Trophoblast cell (in vitro differentiated cells and primary cell): ENCODE data around the gene REV3L.

Source experiments
- DNase-seq, 2 donors: peaks; one replicate each; pipeline ENCODE4 v3.0.0-alpha.2; 2016
- H2AFZ ChIP-seq: 2 replicates; pipeline ENCODE4 v1.6.1; 2013; ENCODE audit warnings: low read length, moderate library complexity, mild to moderate bottlenecking; ENCODE audit not compliant: insufficient read depth, poor library complexity
- H2AK5ac ChIP-seq: 2 replicates; pipeline ENCODE4 v1.6.1; 2013; ENCODE audit warnings: mild to moderate bottlenecking, low read length
- H2BK120ac ChIP-seq: 2 replicates; pipeline ENCODE4 v1.6.1; 2013; ENCODE audit warnings: low read length, mild to moderate bottlenecking, moderate library complexity; ENCODE audit not compliant: insufficient read depth, poor library complexity
- H2BK12ac ChIP-seq: 2 replicates; pipeline ENCODE4 v1.6.1; 2013; ENCODE audit warnings: mild to moderate bottlenecking, low read length, moderate library complexity
- H2BK5ac ChIP-seq: 2 replicates; pipeline ENCODE4 v1.6.1; 2013; ENCODE audit warnings: low read length, low read depth, moderate library complexity, mild to moderate bottlenecking; ENCODE audit not compliant: poor library complexity
- H3K14ac ChIP-seq: 2 replicates; pipeline ENCODE4 v1.6.1; 2013; ENCODE audit warnings: mild to moderate bottlenecking, low read length
- H3K18ac ChIP-seq: 2 replicates; pipeline ENCODE4 v1.6.1; 2013; ENCODE audit warnings: mild to moderate bottlenecking, low read length
- H3K23ac ChIP-seq: 2 replicates; pipeline ENCODE4 v1.6.1; 2013; ENCODE audit warnings: low read length
- H3K27ac ChIP-seq: 2 replicates; pipeline ENCODE4 v1.5.1; 2013; ENCODE audit warnings: low read depth, mild to moderate bottlenecking, inconsistent platforms, low read length, moderate library complexity
- H3K27me3 ChIP-seq: 2 replicates; pipeline ENCODE4 v1.6.1; 2013; ENCODE audit warnings: inconsistent platforms, mild to moderate bottlenecking, low read length, moderate library complexity; ENCODE audit not compliant: insufficient read depth
- H3K36me3 ChIP-seq, 2 experiments: 1 replicate in 1 of 2; 2 replicates in 1 of 2; pipeline ENCODE4 v1.6.1; 2013; ENCODE audit warnings: low read length in 2 of 2, mild to moderate bottlenecking in 2 of 2, moderate library complexity in 1 of 2; ENCODE audit not compliant: insufficient read depth in 2 of 2, control insufficient read depth in 1 of 2
- H3K4ac ChIP-seq: 2 replicates; pipeline ENCODE4 v1.6.1; 2013; ENCODE audit warnings: low read depth, mild to moderate bottlenecking, low read length, moderate library complexity
- H3K4me1 ChIP-seq, 2 experiments: 1 replicate in 1 of 2; 2 replicates in 1 of 2; pipeline ENCODE4 v1.6.1; 2013; ENCODE audit warnings: low read length in 2 of 2, mild to moderate bottlenecking in 2 of 2, moderate library complexity in 1 of 2; ENCODE audit not compliant: insufficient read depth in 2 of 2, control insufficient read depth in 1 of 2
- H3K4me2 ChIP-seq: 2 replicates; pipeline ENCODE4 v1.6.1; 2013; ENCODE audit warnings: inconsistent platforms, mild to moderate bottlenecking, low read length, moderate library complexity
- H3K4me3 ChIP-seq: 2 replicates; pipeline ENCODE4 v1.5.1; 2013; ENCODE audit warnings: mild to moderate bottlenecking, low read depth, low read length, inconsistent platforms
- H3K79me1 ChIP-seq: one replicate; pipeline ENCODE4 v1.6.1; 2013; ENCODE audit warnings: low read length
- H3K79me2 ChIP-seq: 2 replicates; pipeline ENCODE4 v1.6.1; 2013; ENCODE audit warnings: low read length, mild to moderate bottlenecking; ENCODE audit not compliant: control insufficient read depth, insufficient read depth, poor library complexity
- H3K9ac ChIP-seq: 2 replicates; pipeline ENCODE4 v1.6.1; 2013; ENCODE audit warnings: mild to moderate bottlenecking, low read length
- H3K9me3 ChIP-seq: 2 replicates; pipeline ENCODE4 v1.6.1; 2013; ENCODE audit warnings: low read depth, mild to moderate bottlenecking, control low read depth, inconsistent platforms, low read length; ENCODE audit not compliant: insufficient read depth
- H4K12ac ChIP-seq: 2 replicates; pipeline ENCODE4 v1.6.1; 2013; ENCODE audit warnings: low read depth, mild to moderate bottlenecking, low read length, moderate library complexity
- H4K8ac ChIP-seq: 2 replicates; pipeline ENCODE4 v1.6.1; 2013; ENCODE audit warnings: low read depth, mild to moderate bottlenecking, low read length, moderate library complexity
- H4K91ac ChIP-seq: one replicate; pipeline ENCODE4 v1.6.1; 2013; ENCODE audit warnings: low read depth, mild to moderate bottlenecking, low read length, moderate library complexity
- WGBS: extraction: QIAGEN DNeasy Blood & Tissue Kit; methylation state at CpG from one replicate; pipeline ENCODE4 v1.1.7; 2013; ENCODE audit warnings: missing lambda C conversion rate; ENCODE audit not compliant: insufficient read length, insufficient coverage; ENCODE audit errors: extremely low coverage; 5-methylcytosine and 5-hydroxymethylcytosine counted together

The REV3L gene

DNA sequence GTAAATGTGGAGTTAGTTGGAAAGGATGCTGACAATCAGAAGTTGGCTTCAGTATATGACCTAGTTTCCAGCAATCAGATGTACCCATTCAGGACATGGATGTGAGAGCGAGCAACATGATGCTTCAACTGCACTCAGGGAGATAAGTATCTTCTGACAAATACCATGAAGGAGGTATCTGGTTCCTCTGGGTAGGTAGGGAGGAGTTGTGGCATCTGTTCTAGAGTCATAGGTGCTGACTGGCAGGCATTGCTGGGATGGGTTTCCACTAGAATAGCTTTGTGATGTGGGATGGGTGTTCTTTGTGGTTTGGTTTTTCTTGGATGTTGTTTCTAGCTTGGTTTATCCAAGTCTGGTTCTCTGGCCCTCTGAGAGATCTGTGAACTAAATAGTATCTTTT, 3.9 kb upstream of the REV3L start:
- peaks cover 17% of the 10 kb centered on the region for H3K79me2 ChIP-seq
- H3K4ac ChIP-seq: no peak overlapping the region
- no peak overlapping the region for H3K4me2 ChIP-seq
- no peak overlapping the region for H4K8ac ChIP-seq
- H3K27me3 ChIP-seq: no peaks in the 10 kb centered on the region
- no peaks in the 10 kb centered on the region for H3K9me3 ChIP-seq
- no peak overlapping the region for H3K18ac ChIP-seq
- peak in 1 of 2 donors; percentile 40 for DNase-seq
- H2BK120ac ChIP-seq: no peak overlapping the region
- no CpG with 5 or more reads among the region's 1 CpG for WGBS
- H2BK12ac ChIP-seq: no peak overlapping the region
- H4K12ac ChIP-seq: no peak overlapping the region
- no peak overlapping the region for H3K23ac ChIP-seq
- H3K4me1 ChIP-seq: no peaks in the 10 kb centered on the region
- no peaks in the 10 kb centered on the region for H3K36me3 ChIP-seq
- H4K91ac ChIP-seq: no peak overlapping the region
- peaks cover 24% of the 10 kb centered on the region for H3K79me1 ChIP-seq
- H2AFZ ChIP-seq: no peak overlapping the region
- no peak overlapping the region for H3K14ac ChIP-seq
- no peak overlapping the region for H3K4me3 ChIP-seq
- H2AK5ac ChIP-seq: no peak overlapping the region
- H3K9ac ChIP-seq: no peak overlapping the region
- H3K27ac ChIP-seq: no peak overlapping the region
- H2BK5ac ChIP-seq: no peak overlapping the region

- Histone ChIP-seq H3K27me3 (no peaks in the 10 kb centered on the region), H3K9me3 (no peaks in the 10 kb centered on the region), H3K4me1 (no peaks in the 10 kb centered on the region), H4K91ac (no peak overlapping the region), H3K4me3 (no peak overlapping the region), H3K14ac (no peak overlapping the region), H3K27ac (no peak overlapping the region), H3K4ac (no peak overlapping the region), H2BK5ac (no peak overlapping the region), H2BK12ac (no peak overlapping the region), H4K8ac (no peak overlapping the region), H3K9ac (no peak overlapping the region), H3K36me3 (no peaks in the 10 kb centered on the region), H3K79me1 (peaks cover 24% of the 10 kb centered on the region), H2AFZ (no peak overlapping the region), H4K12ac (no peak overlapping the region), H3K4me2 (no peak overlapping the region), H2AK5ac (no peak overlapping the region), H3K18ac (no peak overlapping the region), H3K23ac (no peak overlapping the region), H2BK120ac (no peak overlapping the region), H3K79me2 (peaks cover 18% of the 10 kb centered on the region)
- no peak for DNase-seq
- no CpG with 5 or more reads among the region's 2 CpGs for WGBS
These were observed 3.5 kb upstream of the REV3L start for GRCh38 chr6:111486475-111486874.

DNA sequence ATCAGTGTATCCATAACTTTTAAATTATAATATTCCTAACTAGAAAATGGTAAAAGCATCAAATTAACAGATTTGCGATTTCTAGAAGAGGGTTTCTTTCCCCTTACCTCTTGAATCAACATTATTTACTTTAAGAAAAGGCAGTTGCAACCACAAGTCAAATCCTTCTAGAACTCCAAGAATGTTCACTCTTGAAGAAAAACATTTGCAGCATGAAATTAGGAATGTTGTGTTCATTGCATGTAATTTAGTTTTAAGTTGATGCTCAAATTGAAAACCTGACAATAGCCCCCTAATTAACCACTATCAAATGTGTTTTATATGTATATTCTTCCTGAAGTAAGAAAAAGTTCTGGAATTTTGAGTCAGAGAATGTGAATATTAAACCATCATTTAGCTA, 2.3 kb upstream of the REV3L start:
- no peak overlapping the region for H4K8ac ChIP-seq
- H2AK5ac ChIP-seq: no peak overlapping the region
- H3K27ac ChIP-seq: no peak overlapping the region
- no peaks in the 10 kb centered on the region for H3K4me1 ChIP-seq
- peaks cover 24% of the 10 kb centered on the region for H3K79me1 ChIP-seq
- H2BK12ac ChIP-seq: no peak overlapping the region
- no CpG with 5 or more reads among the region's 1 CpG for WGBS
- H3K23ac ChIP-seq: no peak overlapping the region
- DNase-seq: no peak
- H2BK5ac ChIP-seq: no peak overlapping the region
- H3K79me2 ChIP-seq: peaks cover 18% of the 10 kb centered on the region
- H3K27me3 ChIP-seq: no peaks in the 10 kb centered on the region
- no peak overlapping the region for H3K4ac ChIP-seq
- no peak overlapping the region for H4K91ac ChIP-seq
- H3K36me3 ChIP-seq: no peaks in the 10 kb centered on the region
- H3K9me3 ChIP-seq: no peaks in the 10 kb centered on the region
- H3K14ac ChIP-seq: no peak overlapping the region
- H4K12ac ChIP-seq: no peak overlapping the region
- no peak overlapping the region for H3K4me2 ChIP-seq
- H3K9ac ChIP-seq: no peak overlapping the region
- no peak overlapping the region for H2AFZ ChIP-seq
- H3K4me3 ChIP-seq: no peak overlapping the region
- H2BK120ac ChIP-seq: no peak overlapping the region
- no peak overlapping the region for H3K18ac ChIP-seq

GRCh38 chr6:111484633-111484930, 1.6 kb upstream of the REV3L start:
- Histone ChIP-seq H2AFZ (no peak overlapping the region), H4K12ac (peak overlapping the region; percentile 9), H3K9ac (peak overlapping the region; percentile 47), H2BK120ac (peak overlapping the region; percentile 68), H4K91ac (peak overlapping the region; percentile 21), H3K4ac (peak overlapping the region; percentile 38), H3K9me3 (no peaks in the 10 kb centered on the region), H3K27me3 (no peaks in the 10 kb centered on the region), H3K27ac (peak overlapping the region; percentile 98), H3K79me2 (peaks cover 18% of the 10 kb centered on the region), H2AK5ac (no peak overlapping the region), H3K14ac (peak overlapping the region; percentile 57), H3K4me3 (no peak overlapping the region), H3K4me1 (no peaks in the 10 kb centered on the region), H2BK12ac (peak overlapping the region; percentile 83), H3K23ac (no peak overlapping the region), H3K79me1 (peaks cover 24% of the 10 kb centered on the region), H3K18ac (no peak overlapping the region), H3K36me3 (no peaks in the 10 kb centered on the region), H4K8ac (peak overlapping the region; percentile 58), H2BK5ac (peak overlapping the region; percentile 59), H3K4me2 (peak overlapping the region; percentile 67)
- no CpG with 5 or more reads among the region's 8 CpGs for WGBS
- DNase-seq: no peak
